ENCODE results near the gene MTCL3.

MTCL3 gene

DNA sequence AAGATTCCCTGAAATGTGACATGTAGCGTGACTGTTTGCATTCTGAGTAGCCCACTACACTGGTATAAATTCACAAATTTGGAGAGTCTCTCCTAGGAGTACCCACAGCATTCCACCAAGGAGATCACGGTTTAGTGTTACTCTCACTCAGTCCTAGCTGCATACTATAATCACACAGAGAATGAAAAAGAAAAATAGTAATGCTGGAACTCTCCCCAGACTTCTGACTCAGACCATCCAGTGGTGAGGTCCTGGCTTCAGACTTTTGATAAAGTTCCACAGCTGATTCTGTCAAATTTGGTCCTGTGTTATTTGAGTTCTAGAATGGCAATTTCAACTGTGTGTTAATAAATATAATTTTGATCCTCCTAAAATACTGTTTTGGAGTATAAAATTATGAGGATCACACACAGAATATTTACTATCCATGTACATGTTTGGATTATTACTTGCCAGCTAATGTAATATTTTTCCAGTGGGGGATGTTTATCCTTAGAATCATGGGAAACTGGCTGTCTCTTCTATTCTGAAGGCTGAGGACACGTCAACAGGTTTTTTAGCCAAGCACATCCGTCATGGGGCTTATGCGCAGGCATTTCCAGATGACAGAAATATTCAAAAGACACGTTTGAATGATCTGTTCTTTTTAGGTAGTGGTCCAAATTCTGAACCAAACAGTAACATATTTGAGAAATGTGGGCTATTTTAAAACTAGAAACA is 54.8 kb downstream of the MTCL3 start:
- intact Hi-C loops (cut with micrococcal nuclease), result no loop called here
- Histone ChIP-seq H3K27ac (replicated peaks) (peak overlapping the region; percentile 35), H3K36me3 (no peaks in the 10 kb centered on the region), H3K4me1 (peaks cover 6% of the 10 kb centered on the region), H3K9me3 (replicated peaks) (no peaks in the 10 kb centered on the region), H3K27me3 (ENCODE audit: low read depth) (no peaks in the 10 kb centered on the region), H3K4me3 (no peak overlapping the region)
- DNase-seq, result no peak
- TF ChIP-seq, protein P1, sequence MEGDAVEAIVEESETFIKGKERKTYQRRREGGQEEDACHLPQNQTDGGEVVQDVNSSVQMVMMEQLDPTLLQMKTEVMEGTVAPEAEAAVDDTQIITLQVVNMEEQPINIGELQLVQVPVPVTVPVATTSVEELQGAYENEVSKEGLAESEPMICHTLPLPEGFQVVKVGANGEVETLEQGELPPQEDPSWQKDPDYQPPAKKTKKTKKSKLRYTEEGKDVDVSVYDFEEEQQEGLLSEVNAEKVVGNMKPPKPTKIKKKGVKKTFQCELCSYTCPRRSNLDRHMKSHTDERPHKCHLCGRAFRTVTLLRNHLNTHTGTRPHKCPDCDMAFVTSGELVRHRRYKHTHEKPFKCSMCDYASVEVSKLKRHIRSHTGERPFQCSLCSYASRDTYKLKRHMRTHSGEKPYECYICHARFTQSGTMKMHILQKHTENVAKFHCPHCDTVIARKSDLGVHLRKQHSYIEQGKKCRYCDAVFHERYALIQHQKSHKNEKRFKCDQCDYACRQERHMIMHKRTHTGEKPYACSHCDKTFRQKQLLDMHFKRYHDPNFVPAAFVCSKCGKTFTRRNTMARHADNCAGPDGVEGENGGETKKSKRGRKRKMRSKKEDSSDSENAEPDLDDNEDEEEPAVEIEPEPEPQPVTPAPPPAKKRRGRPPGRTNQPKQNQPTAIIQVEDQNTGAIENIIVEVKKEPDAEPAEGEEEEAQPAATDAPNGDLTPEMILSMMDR (IDR thresholded peaks at IDR 0.05; ENCODE audit: borderline replicate concordance), result no peak

DNA sequence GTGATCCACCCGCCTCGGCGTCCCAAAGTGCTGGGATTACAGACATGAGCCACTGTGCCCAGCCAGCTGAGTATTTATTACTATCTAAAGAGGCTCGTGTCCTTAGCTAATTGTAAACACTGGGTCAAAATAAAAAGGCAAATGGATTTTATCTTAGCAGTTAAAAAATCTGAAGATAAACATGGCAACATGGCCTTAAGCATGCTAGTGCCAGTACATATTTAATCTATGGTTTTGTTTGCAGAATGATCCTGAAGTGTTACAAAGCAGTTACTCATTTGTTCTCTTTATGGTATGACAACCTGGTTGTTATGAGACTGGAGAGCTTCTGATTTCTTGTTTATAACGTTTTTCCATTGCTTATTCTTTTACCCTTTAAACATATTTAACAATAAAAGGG is 56.1 kb downstream of the MTCL3 start:
- DNase-seq, result no peak
- intact Hi-C loops (cut with micrococcal nuclease), result no loop called here
- TF ChIP-seq, protein P1 (IDR thresholded peaks at IDR 0.05; ENCODE audit: borderline replicate concordance), result no peak
- Histone ChIP-seq H3K27me3 (ENCODE audit: low read depth) (no peaks in the 10 kb centered on the region), H3K36me3 (no peaks in the 10 kb centered on the region), H3K4me1 (peaks cover 6% of the 10 kb centered on the region), H3K27ac (replicated peaks) (no peak overlapping the region), H3K9me3 (replicated peaks) (no peaks in the 10 kb centered on the region), H3K4me3 (no peak overlapping the region)

DNA sequence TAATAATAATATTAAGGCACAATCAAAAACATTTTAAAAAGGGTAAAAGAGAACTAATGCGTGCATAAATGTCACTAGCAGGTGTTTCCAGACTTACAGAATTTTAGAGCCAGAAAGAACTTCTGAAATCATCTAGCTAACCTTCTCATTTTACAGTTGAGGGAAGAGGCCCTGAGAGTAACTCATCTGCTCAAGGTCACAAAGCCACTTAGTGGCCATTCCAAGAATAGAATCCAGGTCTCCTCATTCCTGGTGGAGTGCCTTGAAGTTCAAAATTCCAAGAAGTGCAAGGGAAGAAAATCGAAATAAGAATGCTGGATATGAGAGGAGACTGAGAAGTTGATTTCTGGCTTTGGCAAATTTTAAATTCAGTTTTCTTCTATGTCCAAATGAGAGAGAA is 56.8 kb downstream of the MTCL3 start:
- H3K4me3 ChIP-seq, result no peak overlapping the region

DNA sequence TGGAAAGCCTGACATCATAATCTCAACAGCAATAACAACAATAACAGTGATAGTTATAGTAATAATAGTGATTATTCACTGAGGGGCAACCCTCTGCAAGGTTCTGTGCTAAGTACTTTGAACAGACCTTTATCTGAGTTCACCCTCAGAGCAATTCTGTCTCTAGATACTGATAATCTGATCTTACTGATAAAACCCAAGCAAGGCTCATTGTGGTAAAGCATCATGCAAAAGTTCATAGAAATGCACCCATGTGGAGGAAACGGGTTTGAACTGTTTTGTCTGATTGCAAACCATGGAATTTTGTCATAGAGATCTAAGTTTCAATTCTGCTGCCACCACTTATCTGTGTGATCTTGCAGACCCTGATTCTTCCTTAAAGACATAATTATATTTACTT is 58.7 kb downstream of the MTCL3 start:
- H3K36me3 ChIP-seq, result no peaks in the 10 kb centered on the region
- intact Hi-C loops (cut with micrococcal nuclease), result no loop called here
- peaks cover 6% of the 10 kb centered on the region for H3K4me1 ChIP-seq
- DNase-seq, result no peak
- H3K9me3 ChIP-seq (replicated peaks), result no peaks in the 10 kb centered on the region
- no peak overlapping the region for H3K4me3 ChIP-seq
- H3K27ac ChIP-seq (replicated peaks), result no peak overlapping the region
- H3K27me3 ChIP-seq (ENCODE audit: low read depth), result no peaks in the 10 kb centered on the region
- TF ChIP-seq, protein P1 (IDR thresholded peaks at IDR 0.05; ENCODE audit: borderline replicate concordance), result no peak

More for the DNA sequence above, 56.8 kb downstream of the MTCL3 start:
- Histone ChIP-seq H3K27ac (replicated peaks) (no peak overlapping the region), H3K27me3 (ENCODE audit: low read depth) (no peaks in the 10 kb centered on the region), H3K36me3 (no peaks in the 10 kb centered on the region), H3K4me1 (peaks cover 6% of the 10 kb centered on the region), H3K9me3 (replicated peaks) (no peaks in the 10 kb centered on the region)
- TF ChIP-seq, protein P1 (IDR thresholded peaks at IDR 0.05; ENCODE audit: borderline replicate concordance), result no peak
- intact Hi-C loops (cut with micrococcal nuclease), result no loop called here
- no peak for DNase-seq

DNA sequence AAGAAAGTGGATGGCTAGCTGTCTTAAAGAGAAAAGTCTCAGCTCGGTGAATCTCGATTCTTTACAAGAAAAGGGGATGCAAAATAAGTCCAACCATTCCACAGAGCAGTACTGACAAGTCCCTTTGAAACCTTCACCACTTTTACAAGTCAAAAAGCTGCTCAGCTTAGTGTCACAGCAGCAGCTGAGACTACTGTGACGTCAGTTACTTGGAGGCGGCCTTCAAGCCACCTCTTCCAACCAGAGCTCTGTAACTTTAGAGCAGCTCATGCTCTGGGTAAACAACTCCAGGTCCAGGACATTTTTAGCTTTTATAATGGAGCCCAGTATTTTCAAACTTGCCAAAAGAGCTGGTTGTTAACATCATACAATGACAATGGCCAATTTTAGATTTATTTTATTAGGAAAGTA is 59.9 kb downstream of the MTCL3 start, which contains the start of gene KIAA0408:
Gene KIAA0408, minus strand, starts transcription at position 159 of the 411 bp plus-strand sequence. CDS start 5,408 bp downstream, outside the sequence.
- peak; percentile 47 for DNase-seq
- intact Hi-C loops (cut with micrococcal nuclease), result no loop called here
- H3K4me3 ChIP-seq, result peak within 1 kb of the TSS; percentile 46
- no peaks in the 10 kb centered on the region for H3K27me3 ChIP-seq (ENCODE audit: low read depth)
- H3K9me3 ChIP-seq (replicated peaks), result no peaks in the 10 kb centered on the region
- H3K36me3 ChIP-seq, result no peaks in the 10 kb centered on the region
- H3K27ac ChIP-seq (replicated peaks), result peak within 1 kb of the TSS; percentile 70
- TF ChIP-seq, protein P1 (IDR thresholded peaks at IDR 0.05; ENCODE audit: borderline replicate concordance), result no peak
- peaks cover 6% of the 10 kb centered on the region for H3K4me1 ChIP-seq

Measured in left ventricle myocardium inferior (tissue), 1 donor.